Activated CD4-positive, alpha-beta T cell treated with anti-CD3 and anti-CD28 coated beads, Interleukin-2, amount 50 U/mL, for 1 hour (primary cell): ENCODE measurements around the gene CCT8L2.
"Not testable (repeated sequence)": the region's sequence is repeated elsewhere in the genome, so short reads cannot be mapped to it uniquely, and the experiment has no call there.

Experiments used
- DNase-seq: peaks from one replicate; pipeline ENCODE4 v3.0.0-alpha.2; 2020

Gene CCT8L2

GRCh38 chr22:16592710-16593109 lies at the start of gene CCT8L2:
CCT8L2 (minus strand) TSS chr22:16592810; CDS start chr22:16592550, 260 bp downstream.
- not testable (repeated sequence) for DNase-seq

GRCh38 chr22:16635442-16635841 lies 42.8 kb upstream of the CCT8L2 start:
- not testable (repeated sequence) for DNase-seq

- DNase-seq: not testable (repeated sequence)
Measured at GRCh38 chr22:16634092-16634491, 41.5 kb upstream of the CCT8L2 start.

- not testable (repeated sequence) for DNase-seq
Measured at GRCh38 chr22:16628476-16628875, 35.9 kb upstream of the CCT8L2 start.

GRCh38 chr22:16625018-16625417 lies 32.4 kb upstream of the CCT8L2 start:
- not testable (repeated sequence) for DNase-seq

- DNase-seq: not testable (repeated sequence)
Measured at GRCh38 chr22:16623595-16623994, 31.0 kb upstream of the CCT8L2 start.

GRCh38 chr22:16617516-16617915 lies 24.9 kb upstream of the CCT8L2 start:
- not testable (repeated sequence) for DNase-seq

GRCh38 chr22:16616390-16616938 lies 23.9 kb upstream of the CCT8L2 start:
- DNase-seq: not testable (repeated sequence)

- DNase-seq: not testable (repeated sequence)
Measured at GRCh38 chr22:16615606-16616245, 23.1 kb upstream of the CCT8L2 start.

GRCh38 chr22:16609548-16610261 lies 17.1 kb upstream of the CCT8L2 start:
- no peak for DNase-seq

GRCh38 chr22:16608931-16609330 lies 16.3 kb upstream of the CCT8L2 start:
- DNase-seq: no peak

GRCh38 chr22:16604257-16604998 lies 11.8 kb upstream of the CCT8L2 start:
- not testable (repeated sequence) for DNase-seq

- not testable (repeated sequence) for DNase-seq
Measured at GRCh38 chr22:16603770-16604242, 11.2 kb upstream of the CCT8L2 start.

GRCh38 chr22:16603448-16603768 lies 10.8 kb upstream of the CCT8L2 start:
- DNase-seq: no peak

- not testable (repeated sequence) for DNase-seq
Measured at GRCh38 chr22:16602728-16603447, 10.3 kb upstream of the CCT8L2 start.

GRCh38 chr22:16602224-16602727 lies 9.7 kb upstream of the CCT8L2 start:
- DNase-seq: not testable (repeated sequence)

- DNase-seq: no peak
Measured at GRCh38 chr22:16601437-16602223, 9.0 kb upstream of the CCT8L2 start.

GRCh38 chr22:16600644-16601436 lies 8.2 kb upstream of the CCT8L2 start:
- not testable (repeated sequence) for DNase-seq

GRCh38 chr22:16599648-16600047 lies 7.0 kb upstream of the CCT8L2 start:
- DNase-seq: not testable (repeated sequence)

- DNase-seq: not testable (repeated sequence)
Measured at GRCh38 chr22:16595251-16595650, 2.6 kb upstream of the CCT8L2 start.

- DNase-seq: no peak
Measured at GRCh38 chr22:16594026-16594425, 1.4 kb upstream of the CCT8L2 start.
